Prostate gland (tissue), 2 donors: ENCODE data around the gene DHODH. TPM values are rescaled to one million over a fixed set of nuclear protein-coding genes. Genes with fewer than 3 reads are reported as not detected.
"Not testable (repeated sequence)": the region's sequence is repeated elsewhere in the genome, so short reads cannot be mapped to it uniquely, and the experiment has no call there.

ENCODE experiments used
- DNase-seq: peaks from one replicate; pipeline ENCODE4 v3.0.0-alpha.2; 2019; ENCODE audit warnings: low spot score
- H3K27ac ChIP-seq, 2 donors: fragments of 200-600 bp; sonication (generic); 2 replicates each; pipeline ENCODE4 v1.5.1; 2017 to 2019
- H3K27me3 ChIP-seq: fragments of 200-600 bp; sonication (generic); replicated peaks from 2 replicates; pipeline ENCODE4 v1.5.1; 2019; ENCODE audit not compliant: insufficient read depth
- H3K36me3 ChIP-seq, 2 donors: fragments of 200-600 bp; sonication (generic); 1 replicate in 1 of 2; 2 replicates in 1 of 2; pipeline versions ENCODE4 v1.5.1 to v1.8.1; 2017 to 2019
- H3K4me1 ChIP-seq: fragments of 200-600 bp; sonication (generic); replicated peaks from 2 replicates; pipeline ENCODE4 v1.5.1; 2019
- H3K4me3 ChIP-seq, 2 donors: fragments of 200-600 bp; sonication (generic); 2 replicates each; pipeline ENCODE4 v1.5.1; 2017 to 2019
- H3K9me3 ChIP-seq: fragments of 200-600 bp; sonication (generic); 2 replicates; pipeline ENCODE4 v1.5.1; 2017
- CTCF ChIP-seq, 4 experiments: fragments of 200-600 bp in 2 of 4; fragments of 450-650 bp in 2 of 4; sonication (generic) in 2 of 4; IDR thresholded peaks; 1 replicate in 3 of 4; 2 replicates in 1 of 4; pipeline ENCODE4 v1.5.1; 2016 to 2019; ENCODE audit warnings: antibody characterized with exemption in 4 of 4, mild to moderate bottlenecking in 2 of 4, moderate library complexity in 2 of 4
- POLR2A ChIP-seq: fragments of 450-650 bp; IDR thresholded peaks from one replicate; pipeline ENCODE4 v1.6.1; 2016; ENCODE audit warnings: antibody characterized with exemption, mild to moderate bottlenecking
- POLR2AphosphoS5 ChIP-seq: sonication (generic); formaldehyde crosslinking; IDR thresholded peaks from one replicate; pipeline ENCODE4 v1.6.1; 2017; ENCODE audit warnings: antibody characterized with exemption
- WGBS: methylation state at CpG from one replicate; pipeline ENCODE4 v1.1.5; 2018; 5-methylcytosine and 5-hydroxymethylcytosine counted together
- intact Hi-C: fragments of 100-400 bp; cut with DNase I; formaldehyde crosslinking; loops from one replicate; pipeline ENCODE4 v1.14.2; 2022
- total RNA-seq, 2 donors: library from RNA; depleted of rRNA; stranded (reverse); fragments of >200 nt; gene quantifications; one replicate each; pipeline ENCODE4 v1.1.0, GENCODE V29; 2016

Gene DHODH
- total RNA-seq, 2 donors from 2014 or later, result 4.4 to 7.7 TPM

GRCh38 chr16:71974068-71974818 is 34.3 kb upstream of the DHODH start:
- 86% methylated on average over 15 of the region's 15 CpGs for WGBS

GRCh38 chr16:71985262-71985974 is 23.1 kb upstream of the DHODH start:
- WGBS, result 59% methylated on average over 9 of the region's 9 CpGs
- Histone ChIP-seq H3K36me3 (no peaks in the 10 kb centered on the region), H3K9me3 (no peaks in the 10 kb centered on the region), H3K4me3 (no peak overlapping the region), H3K4me1 (no peaks in the 10 kb centered on the region), H3K27ac (no peak overlapping the region), H3K27me3 (no peaks in the 10 kb centered on the region)
- no peak for TF ChIP-seq CTCF (IDR thresholded peaks at IDR 0.05)
- no peak for TF ChIP-seq POLR2AphosphoS5
- no peak for TF ChIP-seq POLR2A
- intact Hi-C loops, result no loop called here
- no peak for DNase-seq

More at GRCh38 chr16:71974068-71974818, 34.3 kb upstream of the DHODH start:
- no peak overlapping the region for H3K4me3 ChIP-seq
- H3K36me3 ChIP-seq, result no peaks in the 10 kb centered on the region
- no peaks in the 10 kb centered on the region for H3K27me3 ChIP-seq
- no peak overlapping the region for H3K27ac ChIP-seq
- no peak for TF ChIP-seq POLR2AphosphoS5
- no peak for TF ChIP-seq POLR2A
- TF ChIP-seq CTCF (IDR thresholded peaks at IDR 0.05), result no peak
- intact Hi-C loops, result no loop called here
- H3K9me3 ChIP-seq, result no peaks in the 10 kb centered on the region
- DNase-seq, result no peak
- no peaks in the 10 kb centered on the region for H3K4me1 ChIP-seq

- H3K27ac ChIP-seq, result no peak overlapping the region
- intact Hi-C loops, result no loop called here
- no peaks in the 10 kb centered on the region for H3K27me3 ChIP-seq
- no peaks in the 10 kb centered on the region for H3K4me1 ChIP-seq
- no peaks in the 10 kb centered on the region for H3K36me3 ChIP-seq
- TF ChIP-seq POLR2A (no peak), CTCF (IDR thresholded peaks at IDR 0.05) (no peak), POLR2AphosphoS5 (no peak)
- no peak for DNase-seq
- H3K9me3 ChIP-seq, result no peaks in the 10 kb centered on the region
- WGBS, result 52% methylated on average over 4 of the region's 4 CpGs
- no peak overlapping the region for H3K4me3 ChIP-seq
These were observed 22.4 kb upstream of the DHODH start for GRCh38 chr16:71986131-71986530.

GRCh38 chr16:71995038-71995437 is 13.5 kb upstream of the DHODH start:
- H3K27ac ChIP-seq, result no peak overlapping the region
- no peaks in the 10 kb centered on the region for H3K36me3 ChIP-seq
- no peak overlapping the region for H3K4me3 ChIP-seq
- no peaks in the 10 kb centered on the region for H3K4me1 ChIP-seq
- H3K27me3 ChIP-seq, result no peaks in the 10 kb centered on the region
- 47% methylated on average over 5 of the region's 5 CpGs for WGBS
- H3K9me3 ChIP-seq, result no peaks in the 10 kb centered on the region
- intact Hi-C loops, result no loop called here
- no peak for DNase-seq
- TF ChIP-seq POLR2AphosphoS5, result no peak
- no peak for TF ChIP-seq POLR2A
- TF ChIP-seq CTCF (IDR thresholded peaks at IDR 0.05), result no peak

- H3K36me3 ChIP-seq, H3K9me3 ChIP-seq, intact Hi-C loops, H3K4me1 ChIP-seq, DNase-seq, H3K27ac ChIP-seq, H3K27me3 ChIP-seq, H3K4me3 ChIP-seq: not testable (repeated sequence)
- 94% methylated on average over 9 of the region's 9 CpGs for WGBS
These were observed 11.0 kb upstream of the DHODH start for GRCh38 chr16:71997578-71997977.
